Activated CD8-positive, alpha-beta memory T cell treated with anti-CD3 and anti-CD28 coated beads for 24 hours (primary cell): ENCODE measurements around the gene GDAP2.
A peak's percentile ranks its signal among the peaks of the same experiment; 100 is the strongest.
"Not testable (repeated sequence)": the region's sequence is repeated elsewhere in the genome, so short reads cannot be mapped to it uniquely, and the experiment has no call there.

Experiments
- DNase-seq: peaks from one replicate; pipeline ENCODE4 v3.0.0-alpha.2; 2020

GDAP2 gene

DNA sequence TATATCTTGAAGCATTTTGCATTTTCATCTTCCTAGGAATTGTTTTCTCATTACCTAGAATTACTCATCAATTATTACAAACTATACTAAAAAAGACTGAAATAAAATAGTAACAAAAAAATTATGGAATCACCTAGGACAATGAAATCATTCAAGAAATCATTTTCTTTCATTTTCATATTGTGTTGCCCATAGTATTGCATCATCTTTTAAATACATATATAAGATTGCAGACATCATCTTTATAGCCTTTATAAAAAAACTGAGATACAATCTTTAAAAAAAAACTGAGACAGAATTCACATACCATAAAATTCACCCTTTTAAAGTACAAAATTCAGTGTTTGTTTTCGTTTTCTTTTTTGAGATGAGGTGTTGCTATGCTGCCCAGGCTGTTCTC lies 29.6 kb downstream of the GDAP2 start:
- DNase-seq: no peak

DNA sequence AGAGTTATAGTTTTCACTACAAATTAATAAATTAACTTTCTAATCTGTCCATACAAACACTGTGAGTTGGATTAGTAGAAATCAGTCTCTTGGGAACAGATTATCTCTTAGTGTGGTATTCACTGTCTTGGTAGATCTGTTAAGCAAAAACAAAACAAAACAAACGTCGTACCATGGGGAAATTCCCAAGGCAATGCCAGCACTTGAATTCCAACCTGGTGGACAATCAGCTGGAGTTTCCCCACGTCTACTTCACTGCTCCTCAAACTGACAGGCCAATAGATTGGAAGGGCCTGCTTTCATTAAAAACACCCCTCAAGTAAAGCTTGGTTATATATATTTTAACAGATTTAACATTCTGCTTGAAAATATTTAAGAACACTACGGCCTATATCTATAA lies 31.9 kb downstream of the GDAP2 start:
- no peak for DNase-seq

DNA sequence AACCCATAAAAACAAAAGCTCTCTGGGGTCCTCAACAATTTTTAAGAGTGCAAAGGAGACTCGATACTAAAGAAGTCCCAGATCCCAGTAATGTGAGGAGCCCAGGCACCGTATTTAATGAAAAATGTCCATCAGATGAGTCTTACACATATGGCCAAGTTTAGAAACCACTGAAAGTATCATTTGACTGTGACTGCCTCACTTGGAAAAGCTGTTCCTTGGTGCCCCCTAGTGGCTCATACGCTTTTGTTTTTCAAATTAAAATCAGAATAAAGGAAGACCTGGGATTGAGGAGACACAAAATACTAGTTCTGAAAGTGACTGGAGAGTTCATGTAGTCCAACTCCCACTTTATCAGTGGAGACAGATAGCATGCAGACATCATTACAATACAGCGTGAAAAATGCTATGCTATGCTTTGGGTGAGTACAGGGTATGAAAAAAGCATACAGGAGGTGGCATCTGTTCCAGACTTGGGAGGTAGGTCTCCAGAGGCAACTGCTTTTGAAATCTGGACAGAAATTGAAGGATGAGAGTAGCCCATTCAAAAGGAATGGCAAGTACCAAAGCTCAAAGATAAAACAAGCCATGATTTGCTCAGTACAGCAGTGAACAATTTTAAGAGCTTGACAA lies 33.8 kb downstream of the GDAP2 start:
- peak; percentile 70 for DNase-seq

DNA sequence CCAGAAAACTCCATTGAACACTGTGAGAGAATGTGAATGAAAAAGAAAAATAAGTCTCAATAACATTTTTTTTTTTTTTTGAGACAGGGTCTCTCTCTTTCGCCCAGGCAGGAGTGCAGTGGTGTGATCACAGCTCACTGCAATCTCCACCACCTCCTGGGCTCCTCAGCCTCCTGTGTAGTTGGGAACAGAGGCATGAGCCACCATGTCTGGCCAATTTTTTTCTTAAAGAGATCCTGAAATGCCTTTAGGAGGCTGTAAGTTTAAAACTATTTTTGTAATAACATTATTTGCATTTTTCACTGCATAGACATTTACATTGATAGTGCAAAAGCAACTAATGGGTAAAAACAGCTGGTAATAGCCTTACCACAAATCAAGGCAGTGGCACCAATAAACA lies 35.3 kb downstream of the GDAP2 start:
- DNase-seq: no peak

DNA sequence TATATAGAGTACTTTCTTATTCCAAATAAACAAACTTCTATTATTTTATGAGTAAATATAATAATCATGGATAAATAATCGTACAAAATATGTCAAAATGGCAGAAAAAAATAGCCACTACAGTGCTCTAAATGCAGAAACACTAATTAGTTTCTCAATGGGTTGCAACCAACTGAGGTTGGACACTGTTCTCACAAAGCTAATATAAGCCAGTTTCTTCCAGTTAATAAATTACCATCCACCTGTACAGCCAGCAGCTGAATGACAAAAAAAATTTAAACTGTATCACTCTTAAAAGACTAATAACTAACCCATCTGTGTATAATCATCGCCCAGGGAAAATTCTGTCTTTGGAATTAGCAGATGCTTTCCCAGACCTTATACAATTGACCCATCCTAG lies 36.9 kb downstream of the GDAP2 start:
- no peak for DNase-seq

DNA sequence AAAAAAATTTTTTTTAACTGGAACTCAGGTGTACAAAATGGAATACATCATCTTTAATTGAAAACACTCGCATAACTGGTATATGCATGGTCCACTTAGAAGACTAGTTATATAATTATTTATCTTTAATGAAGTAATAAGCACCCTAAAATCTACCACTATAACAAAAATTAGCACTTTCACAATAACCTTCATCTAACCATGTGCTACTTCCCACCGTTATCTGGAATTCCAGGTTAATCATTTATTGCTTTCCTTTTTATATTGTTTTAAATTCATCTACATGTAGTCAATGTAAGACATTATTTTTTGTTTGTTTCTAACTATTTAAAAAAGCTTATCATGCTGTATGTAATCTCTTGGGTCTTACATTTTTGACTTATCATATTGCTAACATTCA lies 39.0 kb downstream of the GDAP2 start:
- DNase-seq: no peak

DNA sequence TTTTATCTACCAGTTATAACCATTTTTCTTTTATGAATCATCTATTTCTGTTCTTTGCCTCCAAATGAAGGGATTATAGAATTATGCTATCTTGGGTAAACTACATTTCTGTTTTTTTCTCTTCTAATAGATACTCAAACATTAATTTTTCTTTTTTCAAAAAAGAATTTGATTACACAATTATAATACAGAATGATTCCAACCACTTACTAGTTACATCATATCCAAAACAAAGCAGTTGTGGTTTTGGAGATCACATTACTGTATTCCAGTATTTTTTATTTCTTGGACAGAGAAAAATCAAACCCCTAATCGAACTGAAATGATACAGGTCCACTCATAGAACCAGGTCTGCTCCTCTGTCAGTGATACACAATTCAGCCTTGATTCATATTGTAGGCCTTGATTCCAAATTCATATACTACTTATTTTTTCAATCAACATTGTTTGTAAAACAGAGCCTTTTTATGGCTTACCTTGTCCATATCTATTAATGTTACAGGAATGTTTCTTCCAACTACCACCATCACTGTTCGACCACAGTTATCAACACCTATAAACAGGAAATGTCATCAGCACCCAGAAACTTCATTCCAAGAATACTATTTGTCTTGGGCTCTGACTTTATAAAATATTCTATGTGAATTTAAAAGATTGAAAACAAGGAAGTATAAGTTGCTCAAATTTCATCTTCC lies 43.2 kb downstream of the GDAP2 start:
- DNase-seq: no peak

DNA sequence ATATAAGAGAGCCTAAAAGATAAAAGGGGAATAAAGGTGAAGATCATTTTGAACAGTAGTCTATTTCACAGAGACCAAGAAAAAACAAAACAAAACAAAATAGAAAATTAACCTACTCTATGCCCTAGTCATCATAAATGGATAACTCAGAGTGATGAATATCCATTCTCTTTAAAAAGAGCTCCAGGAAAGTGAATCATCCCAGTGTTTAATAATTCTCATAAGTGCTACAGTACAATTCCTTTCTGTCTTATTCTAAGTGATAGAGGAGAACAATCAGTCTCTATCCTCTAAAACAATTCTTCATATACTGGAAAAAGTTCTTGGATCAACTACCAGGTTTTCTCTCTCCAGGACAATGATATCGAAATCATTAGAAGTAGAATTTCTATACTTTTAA lies 45.8 kb downstream of the GDAP2 start:
- no peak for DNase-seq

DNA sequence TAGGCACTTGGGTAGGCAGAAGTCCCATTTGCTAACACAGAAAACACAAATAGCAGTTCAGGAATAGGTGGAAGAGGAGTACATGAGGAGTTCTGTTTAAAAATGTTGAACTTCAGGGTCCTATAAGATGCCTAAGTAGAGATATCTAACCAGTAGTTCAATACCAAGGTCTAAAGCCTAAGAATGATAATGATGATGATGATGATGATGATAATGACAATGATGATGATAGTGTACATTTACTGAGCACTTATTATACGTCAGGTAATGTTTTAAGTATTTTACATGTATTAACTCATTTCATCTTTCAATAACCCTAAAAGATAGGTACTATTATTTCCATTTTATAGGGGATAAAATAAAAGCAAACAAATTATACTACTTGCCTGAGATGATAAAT lies 50.1 kb downstream of the GDAP2 start:
- no peak for DNase-seq

DNA sequence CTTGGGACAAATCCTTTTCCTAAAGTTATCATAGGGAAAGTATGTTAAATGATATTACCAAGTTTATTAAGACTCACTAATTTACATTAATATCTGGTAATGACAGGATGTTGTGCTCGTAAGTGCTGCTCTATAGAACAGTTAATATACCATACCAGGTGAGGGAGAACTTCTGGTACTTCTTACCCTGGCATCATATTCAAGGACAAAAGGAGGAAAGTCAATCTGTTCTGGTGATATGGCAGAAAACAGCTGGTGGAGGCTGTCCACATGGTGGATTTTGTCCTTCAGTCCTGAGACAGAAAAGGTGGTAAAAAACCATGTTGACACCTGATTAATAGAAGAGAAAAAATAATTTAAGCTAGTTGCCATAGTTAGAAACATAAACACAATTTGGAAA lies 51.6 kb downstream of the GDAP2 start:
- DNase-seq: no peak

DNA sequence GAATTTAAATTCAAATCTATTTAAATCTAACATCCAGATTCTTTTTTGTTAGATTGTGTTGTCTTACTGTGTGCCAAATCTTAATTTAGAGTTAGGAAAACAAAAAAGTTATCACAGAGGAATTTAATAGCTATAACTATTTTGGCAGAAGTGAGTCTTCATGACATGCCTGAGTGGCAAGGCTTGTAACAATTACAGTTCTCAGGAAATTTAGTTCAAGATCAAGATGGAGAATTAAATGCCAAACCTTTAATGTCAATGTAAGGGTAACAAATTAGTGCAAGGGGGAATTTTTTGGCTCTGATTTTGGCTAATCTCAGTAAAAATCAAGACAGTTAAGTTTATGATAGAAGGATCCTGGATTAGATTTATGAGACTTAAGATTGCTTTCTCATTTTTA lies 58.4 kb downstream of the GDAP2 start:
- DNase-seq: no peak

DNA sequence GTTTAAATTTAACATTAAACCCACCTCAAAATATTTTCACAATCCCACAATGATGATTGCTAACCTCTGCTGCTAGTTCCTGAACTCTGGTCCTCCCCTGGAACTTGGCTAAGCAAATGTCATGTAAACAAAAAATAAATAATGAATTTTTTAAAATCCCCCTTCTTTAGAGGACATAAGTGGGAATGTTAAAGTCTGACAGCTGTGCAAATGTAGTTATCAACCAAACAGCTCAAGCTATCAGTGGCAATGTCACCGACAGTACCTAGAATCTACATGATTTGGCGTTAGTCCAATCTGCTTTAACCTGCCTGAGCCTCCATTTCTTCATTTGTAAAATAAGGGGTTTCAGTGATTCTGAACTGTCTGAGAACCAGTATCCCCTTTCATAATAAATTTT lies 67.7 kb downstream of the GDAP2 start:
- DNase-seq: no peak

DNA sequence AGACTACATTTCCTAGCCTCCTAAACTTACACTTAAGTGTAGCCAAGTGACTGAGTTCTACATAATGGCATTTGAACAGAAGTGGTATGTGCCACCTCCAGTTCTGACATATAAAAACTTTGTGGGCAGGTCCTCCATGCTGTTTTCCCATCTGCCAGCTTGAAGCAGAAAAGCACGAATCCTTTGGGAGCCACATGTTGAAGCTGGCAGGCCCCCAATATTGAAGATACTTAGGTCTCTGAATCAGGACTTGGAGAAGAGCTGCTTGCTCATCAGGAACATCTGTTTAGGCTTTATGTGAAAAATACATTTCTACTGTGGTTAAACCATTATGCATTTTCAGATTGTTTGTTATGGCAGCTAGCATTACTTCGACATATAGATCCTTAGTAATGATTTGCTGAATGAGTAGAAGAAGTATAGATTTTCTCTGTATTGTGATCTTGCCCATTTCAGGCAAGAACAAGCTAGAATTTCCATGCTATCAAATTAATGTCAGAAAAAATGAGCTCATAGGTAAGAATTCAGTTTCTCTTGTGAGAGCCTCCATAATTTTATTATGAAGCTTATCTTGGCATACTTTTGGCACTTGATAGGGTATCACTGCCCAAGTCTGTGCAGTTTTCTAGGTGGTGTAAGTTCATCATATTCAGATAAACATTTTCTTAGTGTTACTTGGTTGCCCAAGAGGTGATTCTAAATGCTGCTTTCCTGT lies 68.4 kb downstream of the GDAP2 start:
- DNase-seq: no peak

DNA sequence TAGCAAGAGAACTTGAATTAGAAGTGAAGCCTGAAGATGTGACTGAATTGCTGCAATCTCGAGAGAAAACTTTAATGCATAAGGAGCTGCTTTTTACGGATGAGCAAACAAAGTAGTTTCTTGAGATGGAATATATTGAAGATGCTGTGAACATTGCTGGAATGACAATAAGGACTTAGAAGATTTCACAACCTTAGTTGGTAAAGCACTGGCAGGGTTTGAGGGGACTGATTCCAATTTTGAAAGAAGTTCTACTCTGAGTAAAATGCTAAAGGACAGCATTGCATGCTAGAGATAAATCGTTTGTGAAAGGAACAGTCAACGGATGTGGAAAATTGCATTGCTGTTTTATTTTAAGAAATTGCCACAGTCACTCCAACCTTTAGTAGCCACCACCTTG lies 69.5 kb downstream of the GDAP2 start:
- no peak for DNase-seq

DNA sequence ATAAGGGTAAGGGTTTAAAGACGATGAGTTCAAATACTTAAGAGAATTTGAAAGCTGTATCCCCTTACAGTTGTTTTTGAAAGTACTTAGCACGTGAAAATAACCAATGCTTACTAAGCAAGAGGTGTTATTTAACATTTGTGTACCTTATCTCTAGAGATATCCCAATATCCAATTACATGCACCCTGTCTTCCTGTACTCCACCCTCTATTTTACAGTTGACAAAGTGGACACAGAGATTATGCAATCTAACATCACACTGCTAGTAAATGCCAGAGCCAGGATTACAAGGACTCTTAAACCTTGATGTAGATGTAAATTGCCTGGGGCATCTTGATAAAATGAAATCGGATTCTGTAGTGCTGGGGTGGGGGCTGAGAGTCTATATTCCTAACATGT lies 72.0 kb downstream of the GDAP2 start:
- DNase-seq: no peak

DNA sequence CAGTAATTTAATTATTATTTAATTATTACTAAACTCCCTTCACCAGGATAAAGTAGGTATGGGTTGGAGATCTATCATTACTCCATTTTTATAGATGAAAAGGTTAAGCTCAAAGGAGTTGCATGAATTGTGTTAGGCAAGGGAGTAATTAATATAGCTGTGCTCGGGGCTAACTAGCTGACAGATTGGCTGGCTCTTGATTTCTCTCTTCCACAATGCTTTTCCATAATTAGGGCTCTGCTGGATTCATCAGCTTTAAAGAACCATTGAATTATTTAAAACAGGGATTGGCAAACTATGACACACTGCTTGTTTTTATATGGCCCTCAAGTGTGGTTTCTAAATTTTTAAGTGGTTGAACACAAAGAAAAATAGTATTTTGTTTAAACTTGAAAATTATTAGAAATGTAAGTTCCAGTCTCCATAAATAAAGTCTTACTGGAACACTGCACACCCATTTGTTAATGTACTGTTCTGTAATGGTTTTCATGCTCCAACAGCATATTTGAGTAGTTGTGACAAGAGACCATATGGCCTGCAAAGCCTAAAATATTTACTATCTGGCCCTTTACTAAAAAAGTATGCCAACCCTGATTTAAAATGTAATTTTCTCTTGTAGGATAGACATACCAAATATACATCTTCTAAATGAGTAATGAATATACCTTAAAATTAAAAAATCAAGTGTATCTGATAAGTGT lies 76.4 kb downstream of the GDAP2 start:
- DNase-seq: no peak

DNA sequence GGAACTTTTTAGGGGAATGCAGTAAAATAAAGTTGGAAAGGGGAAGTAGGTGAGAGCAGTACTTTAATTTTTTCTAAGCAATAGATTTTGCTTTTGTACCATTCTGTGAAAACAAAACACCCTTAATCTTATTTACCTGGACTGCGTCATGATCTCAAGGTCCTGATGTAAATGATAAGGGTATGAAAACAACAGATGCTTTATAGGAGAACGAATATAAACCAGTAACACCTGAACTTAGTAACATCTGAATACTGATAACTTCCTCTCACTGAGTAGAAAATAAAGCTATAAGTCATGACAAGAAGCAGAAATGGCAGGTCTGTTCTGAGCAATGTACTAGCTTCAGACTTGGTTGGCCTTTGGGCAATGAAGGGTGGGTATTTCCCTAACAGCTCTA lies 77.7 kb downstream of the GDAP2 start:
- no peak for DNase-seq

DNA sequence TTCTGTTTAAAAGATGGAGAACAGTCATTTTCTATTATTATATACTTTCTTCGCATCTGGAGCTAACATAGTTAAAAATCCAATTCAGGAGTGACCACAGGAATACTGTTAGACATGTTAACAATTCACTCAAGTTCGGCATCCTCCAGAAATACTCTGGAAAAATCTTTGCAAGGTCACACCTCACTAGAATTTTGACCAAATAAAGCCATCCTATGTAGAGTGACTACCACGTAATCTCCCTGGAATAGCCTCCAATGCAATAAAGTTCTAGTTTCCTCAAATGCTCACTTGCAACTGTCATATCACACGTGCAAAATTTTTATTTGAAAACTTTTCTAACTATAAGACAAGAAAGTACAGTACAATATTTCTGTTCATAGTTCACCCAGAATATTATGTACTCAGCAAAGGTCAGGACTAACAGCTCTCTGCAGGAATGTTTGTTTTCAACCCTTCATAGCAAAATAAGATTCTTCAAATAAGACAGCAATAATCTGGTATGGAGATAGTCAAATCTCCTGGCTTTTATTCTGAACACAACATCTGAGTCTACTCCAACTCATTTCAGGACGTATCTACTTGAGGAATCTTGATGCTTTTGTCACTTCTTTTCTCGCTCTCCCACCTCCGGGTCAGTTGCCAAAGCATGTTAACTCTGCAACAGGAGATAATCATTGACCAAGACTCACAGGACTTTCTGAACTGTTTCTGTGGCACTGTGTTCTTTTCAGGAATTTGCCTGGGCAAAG lies 82.6 kb downstream of the GDAP2 start:
- DNase-seq: no peak

DNA sequence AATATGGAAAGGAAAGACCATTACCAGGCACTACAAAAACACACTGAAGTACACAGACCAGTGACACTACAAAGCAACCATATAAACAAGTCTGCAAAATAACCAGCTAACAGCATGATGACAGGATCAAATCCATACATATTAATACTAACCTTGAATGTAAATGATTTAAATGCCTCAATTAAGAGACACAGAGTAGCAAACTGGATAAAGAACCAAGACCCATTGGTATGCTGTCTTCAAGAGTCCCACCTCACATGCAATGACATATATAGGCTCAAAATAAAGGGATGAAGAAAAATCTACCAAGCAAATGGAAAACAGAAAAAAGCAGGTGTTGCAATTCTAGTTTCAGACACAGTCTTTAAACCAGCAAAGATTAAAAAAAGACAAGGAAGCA lies 84.9 kb downstream of the GDAP2 start:
- DNase-seq: not testable (repeated sequence)

DNA sequence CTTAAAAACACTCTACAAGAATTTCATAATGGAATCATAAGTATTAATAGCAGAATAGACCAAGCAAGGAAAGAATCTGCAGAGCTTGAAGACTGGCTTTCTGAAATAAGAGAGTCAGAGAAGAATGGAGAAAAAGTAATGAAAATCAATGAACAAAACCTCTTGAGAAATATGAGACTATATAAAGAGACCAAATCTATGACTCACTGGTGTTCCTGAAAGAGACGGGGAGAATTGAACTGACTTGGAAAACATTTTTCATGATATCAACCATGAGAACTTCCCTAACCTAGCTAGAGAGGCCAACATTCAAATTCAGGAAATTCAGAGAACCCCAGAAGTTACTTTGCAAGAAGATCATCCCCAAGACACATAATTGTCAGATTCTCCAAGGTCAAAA lies 85.6 kb downstream of the GDAP2 start:
- no peak for DNase-seq

DNA sequence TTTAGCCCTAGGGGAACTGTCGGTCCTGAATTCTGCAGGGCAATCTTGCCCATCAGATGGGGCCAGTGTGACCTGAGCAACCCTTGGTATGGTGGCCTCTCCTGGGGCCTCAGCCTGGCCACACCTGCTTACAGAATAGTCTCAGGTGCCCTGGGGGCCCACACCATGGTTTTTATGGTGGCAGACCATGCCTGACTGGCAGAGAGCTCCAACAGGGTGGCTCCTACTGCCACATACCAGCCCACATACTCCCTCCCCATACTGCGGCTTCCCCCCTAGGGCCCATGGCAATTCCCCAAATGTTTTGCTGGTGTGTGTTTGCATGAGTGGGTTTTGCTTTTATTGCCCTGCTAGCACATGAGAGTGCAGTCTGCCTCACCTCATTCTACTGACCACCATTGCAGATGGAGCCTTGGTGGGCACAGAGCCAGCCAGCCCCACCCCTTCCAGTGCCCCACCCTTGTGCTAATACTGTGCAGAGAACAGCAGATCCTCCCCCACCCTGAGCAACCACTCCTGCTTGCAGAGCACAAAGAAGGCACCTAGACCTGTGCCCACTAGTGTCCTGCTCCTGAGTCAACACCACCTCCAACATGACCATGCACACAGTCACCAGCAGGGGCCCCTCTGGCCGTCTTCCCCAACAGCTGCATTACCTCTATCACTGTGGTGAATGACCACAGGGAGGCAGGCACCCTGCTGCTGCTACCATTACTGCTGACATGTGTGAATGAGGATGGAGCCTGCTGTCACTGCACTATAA lies 86.8 kb downstream of the GDAP2 start:
- no peak for DNase-seq

DNA sequence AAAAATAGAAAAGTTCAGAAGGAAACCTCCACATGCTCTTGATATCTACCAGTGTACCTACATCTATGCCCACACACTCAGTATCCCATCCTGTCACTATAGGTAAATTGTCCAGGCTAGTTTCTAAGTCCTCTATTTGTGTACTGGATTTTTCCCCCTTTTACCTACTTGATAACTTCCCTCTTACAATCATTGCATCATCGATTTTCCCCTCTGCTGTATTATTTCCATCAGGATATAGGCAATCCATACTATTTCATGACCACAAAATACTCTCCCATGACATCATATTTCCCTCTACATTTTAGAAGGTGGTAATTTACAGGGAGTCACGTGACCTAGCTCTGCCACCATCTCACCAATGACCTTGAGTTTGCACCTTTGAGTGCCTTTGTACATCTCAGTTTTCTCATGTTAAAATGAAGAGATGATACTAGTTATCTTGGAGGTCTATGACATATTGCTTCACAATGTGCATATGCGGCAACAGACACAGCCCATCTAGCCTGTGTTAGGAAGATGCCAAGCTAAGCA lies 88.2 kb downstream of the GDAP2 start:
- DNase-seq: no peak
